GM23248 (cell line): ENCODE data around the gene SCCPDH.

Source experiments
- EZH2 ChIP-seq: fragments of 200-600 bp; sonication (generic); IDR thresholded peaks from 2 replicates; pipeline ENCODE4 v1.6.1; 2018; ENCODE audit warnings: antibody characterized with exemption, mild to moderate bottlenecking; ENCODE audit not compliant: insufficient read depth, poor library complexity, severe bottlenecking
- EZH2phosphoT487 ChIP-seq: fragments of 200-600 bp; sonication (generic); IDR thresholded peaks from 2 replicates; pipeline ENCODE4 v1.6.1; 2018; ENCODE audit warnings: antibody characterized with exemption, moderate library complexity, mild to moderate bottlenecking, low read depth; ENCODE audit not compliant: insufficient read depth

DNA sequence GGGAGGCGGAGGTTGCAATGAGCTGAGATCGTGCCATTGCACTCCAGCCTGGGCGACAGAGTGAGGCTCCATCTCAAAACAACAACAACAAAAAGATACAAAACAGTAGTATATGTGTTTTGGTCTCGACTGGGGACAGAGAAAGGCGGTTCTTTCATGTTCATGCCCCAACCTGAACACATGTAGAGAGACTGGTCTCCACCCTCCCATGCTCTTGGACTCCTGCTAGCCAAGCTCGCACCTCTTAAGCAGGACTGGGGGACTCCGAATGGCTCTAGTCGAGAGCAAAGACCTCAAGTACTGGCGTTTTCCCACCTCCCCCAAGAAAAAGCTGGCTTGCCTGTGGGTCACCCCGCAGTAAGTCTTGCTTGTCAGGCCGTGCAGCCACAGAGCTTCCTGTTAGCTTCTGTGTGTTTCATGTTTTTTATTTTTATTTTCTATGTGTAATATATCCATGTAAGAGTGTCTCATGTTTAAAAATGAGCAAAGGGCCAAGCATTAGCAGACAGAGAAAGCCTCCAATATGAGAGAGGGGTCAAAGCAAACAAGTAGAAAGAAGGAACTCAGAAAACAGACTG lies 91.6 kb downstream of the SCCPDH start:
- TF ChIP-seq EZH2, result no peak
- TF ChIP-seq EZH2phosphoT487, result no peak
